ENCODE results near the gene MYH11. TPM values are rescaled to one million over a fixed set of nuclear protein-coding genes. Genes with fewer than 3 reads are reported as not detected.
A peak's percentile ranks its signal among the peaks of the same experiment; 100 is the strongest.

The MYH11 gene
- total and polyA plus RNA-seq, 2 of the 13 experiments (the other 11 are each of a cell fraction or from before 2014, with no cell fraction given) = not detected

DNA sequence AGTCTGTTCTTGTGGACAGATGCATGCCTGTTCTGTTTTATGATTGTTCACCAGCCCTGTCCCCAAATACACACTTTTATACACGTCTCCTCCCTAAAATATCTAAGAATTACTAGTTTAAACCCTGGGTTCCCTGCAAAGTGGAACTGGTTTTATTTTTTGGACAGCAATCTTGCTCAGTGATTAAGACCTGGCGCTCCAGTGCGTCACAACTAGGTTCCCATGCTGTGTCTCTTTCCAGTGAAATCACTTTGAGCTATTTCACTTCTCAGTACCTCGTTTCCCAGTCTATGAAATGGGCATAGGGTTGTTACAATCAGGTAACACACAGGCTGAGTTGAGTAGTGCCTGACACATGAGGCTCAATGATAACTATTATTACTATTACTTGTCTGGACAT is 30.5 kb upstream of the MYH11 start:
- Histone ChIP-seq H3K9ac (ENCODE audit: insufficient read depth, low read depth, low read length) (peak overlapping the region; percentile 98), H3K79me2 (ENCODE audit: insufficient read depth, low read length) (peaks cover 43% of the 10 kb centered on the region), H3K36me3 (replicated peaks in 1 of 2; ENCODE audit: control insufficient read depth in 1 of 2, insufficient read depth in 2 of 2, low read length in 2 of 2) (peaks cover 5 to 18% of the 10 kb centered on the region in 2 experiments), H3K4me3 (replicated peaks in 1 of 3; ENCODE audit: insufficient read depth in 1 of 3, low read depth in 2 of 3, low read length in 3 of 3) (peak overlapping the region; percentile 92 to 99 (median 93)), H3K27ac (ENCODE audit: extremely low read length, insufficient read depth, low read length) (no peak overlapping the region), H2AFZ (ENCODE audit: low read length) (no peak overlapping the region), H3K4me1 (ENCODE audit: insufficient read depth, low read length) (peaks cover 39% of the 10 kb centered on the region), H4K20me1 (ENCODE audit: insufficient read depth, low read length) (no peaks in the 10 kb centered on the region), H3K4me2 (ENCODE audit: low read depth, low read length) (peak overlapping the region; percentile 84), H3K27me3 (ENCODE audit: control insufficient read depth in 1 of 2, insufficient read depth in 2 of 2, low read length in 2 of 2) (peaks cover 0 to 4% of the 10 kb centered on the region in 2 experiments; a peak in 1 of 5 replicates), H3K9me3 (ENCODE audit: low read length) (no peaks in the 10 kb centered on the region)
- 0 out of 2 replicates have a peak, but pooled peaks have one; percentile 13 for TF ChIP-seq PRDM4 (CRISPR knock-in tag; IDR thresholded peaks at IDR 0.05; ENCODE audit: borderline replicate concordance)
- no peak for TF ChIP-seq ZNF562 (CRISPR knock-in tag; IDR thresholded peaks at IDR 0.05; ENCODE audit: borderline replicate concordance)
- TF ChIP-seq SMAD1 (CRISPR knock-in tag; IDR thresholded peaks at IDR 0.05; ENCODE audit: borderline replicate concordance, low read depth) = no peak
- TF ChIP-seq TAF15 (IDR thresholded peaks at IDR 0.05; ENCODE audit: low read depth, low read length, poor library complexity, severe bottlenecking) = no peak
- TF ChIP-seq, protein P1, sequence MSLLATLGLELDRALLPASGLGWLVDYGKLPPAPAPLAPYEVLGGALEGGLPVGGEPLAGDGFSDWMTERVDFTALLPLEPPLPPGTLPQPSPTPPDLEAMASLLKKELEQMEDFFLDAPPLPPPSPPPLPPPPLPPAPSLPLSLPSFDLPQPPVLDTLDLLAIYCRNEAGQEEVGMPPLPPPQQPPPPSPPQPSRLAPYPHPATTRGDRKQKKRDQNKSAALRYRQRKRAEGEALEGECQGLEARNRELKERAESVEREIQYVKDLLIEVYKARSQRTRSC (CRISPR knock-in tag; IDR thresholded peaks at IDR 0.05; ENCODE audit: low read depth) = 0 out of 2 replicates have a peak, but pooled peaks have one; percentile 3
- TF ChIP-seq ZNF781 (CRISPR knock-in tag; IDR thresholded peaks at IDR 0.05; ENCODE audit: borderline replicate concordance, not compliant biosample characterization) = no peak
- 0 out of 2 replicates have a peak, but pooled peaks have one; percentile 15 for TF ChIP-seq ZNF275 (CRISPR knock-in tag; IDR thresholded peaks at IDR 0.05; ENCODE audit: borderline replicate concordance)
- 0 out of 2 replicates have a peak, but pooled peaks have one; percentile 13 for TF ChIP-seq ZNF761 (CRISPR knock-in tag; conservative IDR thresholded peaks at IDR 0.05)
- peak; percentile 61 for TF ChIP-seq ZNF629 (CRISPR knock-in tag; conservative IDR thresholded peaks at IDR 0.05)
- 0 out of 2 replicates have a peak, but pooled peaks have one; percentile 23 for TF ChIP-seq CC2D1A (CRISPR knock-in tag; IDR thresholded peaks at IDR 0.05)
- TF ChIP-seq, protein P2, sequence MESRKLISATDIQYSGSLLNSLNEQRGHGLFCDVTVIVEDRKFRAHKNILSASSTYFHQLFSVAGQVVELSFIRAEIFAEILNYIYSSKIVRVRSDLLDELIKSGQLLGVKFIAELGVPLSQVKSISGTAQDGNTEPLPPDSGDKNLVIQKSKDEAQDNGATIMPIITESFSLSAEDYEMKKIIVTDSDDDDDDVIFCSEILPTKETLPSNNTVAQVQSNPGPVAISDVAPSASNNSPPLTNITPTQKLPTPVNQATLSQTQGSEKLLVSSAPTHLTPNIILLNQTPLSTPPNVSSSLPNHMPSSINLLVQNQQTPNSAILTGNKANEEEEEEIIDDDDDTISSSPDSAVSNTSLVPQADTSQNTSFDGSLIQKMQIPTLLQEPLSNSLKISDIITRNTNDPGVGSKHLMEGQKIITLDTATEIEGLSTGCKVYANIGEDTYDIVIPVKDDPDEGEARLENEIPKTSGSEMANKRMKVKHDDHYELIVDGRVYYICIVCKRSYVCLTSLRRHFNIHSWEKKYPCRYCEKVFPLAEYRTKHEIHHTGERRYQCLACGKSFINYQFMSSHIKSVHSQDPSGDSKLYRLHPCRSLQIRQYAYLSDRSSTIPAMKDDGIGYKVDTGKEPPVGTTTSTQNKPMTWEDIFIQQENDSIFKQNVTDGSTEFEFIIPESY (CRISPR knock-in tag; IDR thresholded peaks at IDR 0.05) = peak; percentile 68
- in situ Hi-C loops (cut with HindIII; ENCODE audit: extremely low pct_ligation_motif_present, low pct_unique_long_range_greater_than_20kb) (no loop called here), intact Hi-C loops (cut with micrococcal nuclease; ENCODE audit: unreplicated experiment) (loop anchor here (5.0 kb wide), 1 partner anchor 40 kb away; no protein-coding TSS in a partner anchor)
- ChIA-PET CTCF (ENCODE audit: low intra/inter-chr PET ratio, low total read pairs) (no interaction called here), POLR2A (interaction anchor here (1.5 to 3.7 kb wide), 5 partner anchors 9 to 142 kb away, joined by 6 to 72 read pairs (median 18); no protein-coding TSS in a partner anchor)
- WGBS (ENCODE audit: low lambda C conversion rate) = 84% methylated on average over 4 of the region's 4 CpGs
- no peak for ATAC-seq
- DNase-seq (ENCODE audit: low spot score) = no peak
- FAIRE-seq = no peak
- BruUV-seq (replicated peaks) = no TSS peak

Measured in HepG2 (cell line).